GM21528 (cell line): ENCODE results near the gene CPSF4.
"Not testable (repeated sequence)": the region's sequence is repeated elsewhere in the genome, so short reads cannot be mapped to it uniquely, and the experiment has no call there.

Experiments used
- ATAC-seq: cut with Tn5 transposase; IDR thresholded peaks from one replicate; pipeline ENCODE4 v1.9.1; 2021; ENCODE audit warnings: mild to moderate bottlenecking, moderate library complexity; ENCODE audit not compliant: unreplicated experiment, low FRiP score

Gene CPSF4

DNA sequence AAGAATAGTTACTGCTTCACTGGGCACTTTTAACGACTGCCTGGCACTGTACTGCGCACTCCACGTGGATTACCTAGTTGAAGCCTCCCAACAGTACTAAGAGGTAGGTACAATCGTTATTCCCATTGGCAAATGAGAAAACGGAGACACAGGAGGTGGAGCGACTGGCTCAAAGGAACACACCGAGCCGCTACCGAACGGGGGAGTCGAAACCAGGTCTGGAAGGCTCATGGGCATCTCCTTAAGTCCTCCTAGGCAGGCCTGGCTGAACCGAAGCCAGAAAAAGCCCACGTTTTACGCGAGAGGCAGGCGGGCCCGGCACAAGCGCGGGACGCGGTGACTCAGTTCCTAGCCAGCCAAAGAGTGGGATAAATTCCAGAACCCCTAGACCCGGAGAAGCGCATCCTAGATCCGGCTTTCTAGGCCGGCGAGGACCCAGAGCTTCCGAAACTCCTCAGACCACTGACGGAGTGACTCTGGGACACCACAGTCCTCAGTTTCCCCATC lies 30.8 kb upstream of the CPSF4 start:
- peak; percentile 6 for ATAC-seq

DNA sequence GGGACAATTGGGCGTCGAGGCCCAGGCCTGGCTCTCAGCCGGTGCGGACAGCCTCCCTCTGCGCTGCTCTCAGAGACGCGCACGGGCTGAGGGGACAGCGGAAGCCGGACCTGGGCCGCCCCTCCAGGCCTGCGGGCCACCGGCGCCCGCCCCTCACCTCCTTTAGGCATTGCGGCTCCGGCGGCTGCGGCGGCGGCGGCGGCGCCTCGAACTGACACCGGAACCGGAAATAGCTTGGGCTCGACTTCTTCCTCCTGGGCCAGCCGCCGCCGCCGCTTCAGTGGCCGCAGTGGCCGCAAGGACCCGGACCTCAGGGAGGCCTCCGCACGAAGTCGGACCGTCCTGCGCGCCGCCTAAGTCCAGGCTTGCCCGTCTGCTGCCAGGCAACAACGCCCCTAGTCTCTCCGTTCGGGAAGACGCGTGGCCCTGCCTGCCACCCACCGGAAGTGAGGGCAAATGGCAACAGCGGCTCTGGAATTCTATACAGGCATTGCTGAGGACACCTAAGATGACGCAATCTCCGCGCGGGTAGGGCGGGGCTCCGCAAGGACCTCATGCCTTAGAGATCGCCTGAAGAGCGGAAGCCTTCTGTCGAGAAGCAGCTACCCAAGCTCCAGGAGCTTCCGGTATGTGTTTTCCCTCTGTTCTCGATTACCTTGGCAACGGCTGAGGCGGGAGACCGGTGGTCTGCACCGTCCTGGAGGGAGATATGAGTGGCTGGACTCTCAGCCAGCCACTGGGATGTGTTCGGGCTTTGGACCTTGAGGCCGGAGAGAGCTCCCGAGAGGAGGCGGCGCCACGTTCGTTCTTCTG lies 30.2 kb upstream of the CPSF4 start, which contains the start of the genes BUD31 and PDAP1:
TSS of gene BUD31 (plus strand) at position 591 of the 813 bp plus-strand sequence. CDS start 2,124 bp downstream, outside the sequence.
TSS of gene PDAP1 (minus strand) at position 219 of the 813 bp plus-strand sequence. CDS start at position 170, 49 bp downstream.
- ATAC-seq = peak; percentile 76

DNA sequence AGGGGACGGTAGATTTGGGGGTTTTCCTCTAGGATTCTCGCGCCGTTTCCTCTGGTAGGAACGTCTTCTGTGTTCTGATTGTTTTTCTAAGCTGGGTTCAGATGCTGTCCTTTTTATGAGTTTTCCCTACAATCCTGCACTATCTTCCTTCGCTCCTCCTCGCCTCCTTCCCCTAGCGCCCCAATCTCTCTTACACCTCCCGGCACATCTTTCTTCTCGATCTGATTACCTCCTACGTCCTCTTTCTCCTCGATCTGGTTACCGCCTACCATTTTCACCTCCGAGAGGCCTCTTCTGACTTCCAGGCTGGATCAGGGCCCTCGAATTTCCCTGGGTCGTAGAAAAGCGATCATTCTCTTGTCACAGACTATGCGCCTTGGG lies 29.6 kb upstream of the CPSF4 start:
- peak; percentile 17 for ATAC-seq

DNA sequence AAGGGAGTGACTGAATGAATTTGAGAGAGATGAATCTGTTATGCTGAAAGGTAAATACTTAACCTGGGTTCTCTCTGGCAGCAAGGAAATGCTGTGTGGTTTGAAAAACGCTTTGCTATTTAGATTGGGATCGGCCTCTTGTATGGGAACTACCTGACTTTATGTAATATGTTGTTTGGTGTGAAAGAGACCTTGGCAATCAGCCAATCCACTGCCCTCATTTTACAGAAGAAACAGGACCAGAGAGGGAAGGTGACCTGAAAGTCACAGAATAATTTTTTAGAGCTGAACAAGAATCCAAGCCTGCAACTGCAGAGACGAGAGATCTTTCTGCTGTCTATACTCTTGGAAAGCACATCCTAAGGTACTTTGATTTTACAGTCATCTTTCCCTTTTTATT lies 28.9 kb upstream of the CPSF4 start:
- ATAC-seq = no peak

DNA sequence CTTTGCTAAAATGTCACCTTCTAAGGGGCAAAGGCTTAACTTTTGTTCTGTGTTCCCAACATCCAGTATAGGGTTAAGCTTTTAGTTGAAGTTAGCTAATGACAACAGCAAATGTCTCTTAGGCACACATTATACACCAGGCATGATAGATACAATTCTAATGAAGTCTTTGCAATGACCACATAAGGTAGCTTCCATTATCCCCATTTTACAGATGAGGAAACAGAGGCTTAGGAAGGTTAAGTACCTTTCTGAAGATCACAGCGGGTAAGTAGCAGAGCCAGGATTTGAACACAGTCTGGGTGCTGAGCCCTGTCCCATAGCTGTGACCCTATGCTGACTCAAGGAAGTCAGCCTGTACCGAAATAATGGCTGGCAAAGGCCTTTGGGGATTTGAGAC lies 28.1 kb upstream of the CPSF4 start:
- no peak for ATAC-seq

DNA sequence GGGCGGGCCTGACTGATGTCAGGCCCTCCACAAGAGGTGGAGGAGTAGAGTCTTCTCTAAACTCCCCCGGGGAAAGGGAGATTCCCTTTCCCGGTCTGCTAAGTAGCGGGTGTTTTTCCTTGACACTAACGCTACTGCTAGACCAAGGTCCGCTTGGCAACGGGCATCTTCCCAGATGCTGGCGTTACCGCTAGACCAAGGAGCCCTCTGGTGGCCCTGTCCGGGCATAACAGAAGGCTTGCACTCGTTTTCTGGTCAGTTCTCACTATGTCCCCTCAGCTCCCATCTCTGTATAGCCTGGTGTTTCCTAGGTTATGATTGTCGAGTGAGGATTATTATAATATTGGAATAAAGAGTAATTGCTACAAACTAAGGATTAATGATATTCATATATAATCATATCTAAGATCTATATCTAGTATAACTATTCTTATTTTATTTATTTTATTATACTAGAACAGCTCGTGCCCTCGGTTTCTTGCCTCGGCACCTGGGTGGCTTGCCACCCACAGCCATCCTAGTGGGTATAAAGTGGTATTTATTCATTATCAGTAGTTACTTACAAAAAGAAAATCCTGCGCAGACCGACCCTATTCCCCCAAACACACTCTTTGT lies 23.1 kb upstream of the CPSF4 start:
- not testable (repeated sequence) for ATAC-seq

DNA sequence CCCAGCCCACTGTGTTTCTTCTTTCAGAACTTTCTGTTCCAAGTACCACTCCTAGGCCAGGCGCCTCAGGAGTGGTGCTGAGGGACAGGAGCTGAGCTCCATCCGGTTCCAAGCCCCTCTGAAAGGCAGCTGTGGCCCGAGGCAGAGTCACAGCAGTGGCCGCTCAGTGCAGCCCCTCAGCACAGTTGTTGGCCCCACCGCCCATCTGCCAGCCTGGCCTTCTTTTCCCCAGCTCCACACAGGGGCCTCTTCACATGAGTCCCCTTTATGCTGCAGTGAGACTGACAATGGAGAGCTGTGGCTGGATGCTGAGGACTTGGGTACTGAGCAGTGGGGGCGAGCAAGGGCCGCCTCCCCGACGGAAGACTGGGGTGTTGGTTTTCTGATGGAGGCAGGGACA lies 20.5 kb upstream of the CPSF4 start:
- no peak for ATAC-seq

DNA sequence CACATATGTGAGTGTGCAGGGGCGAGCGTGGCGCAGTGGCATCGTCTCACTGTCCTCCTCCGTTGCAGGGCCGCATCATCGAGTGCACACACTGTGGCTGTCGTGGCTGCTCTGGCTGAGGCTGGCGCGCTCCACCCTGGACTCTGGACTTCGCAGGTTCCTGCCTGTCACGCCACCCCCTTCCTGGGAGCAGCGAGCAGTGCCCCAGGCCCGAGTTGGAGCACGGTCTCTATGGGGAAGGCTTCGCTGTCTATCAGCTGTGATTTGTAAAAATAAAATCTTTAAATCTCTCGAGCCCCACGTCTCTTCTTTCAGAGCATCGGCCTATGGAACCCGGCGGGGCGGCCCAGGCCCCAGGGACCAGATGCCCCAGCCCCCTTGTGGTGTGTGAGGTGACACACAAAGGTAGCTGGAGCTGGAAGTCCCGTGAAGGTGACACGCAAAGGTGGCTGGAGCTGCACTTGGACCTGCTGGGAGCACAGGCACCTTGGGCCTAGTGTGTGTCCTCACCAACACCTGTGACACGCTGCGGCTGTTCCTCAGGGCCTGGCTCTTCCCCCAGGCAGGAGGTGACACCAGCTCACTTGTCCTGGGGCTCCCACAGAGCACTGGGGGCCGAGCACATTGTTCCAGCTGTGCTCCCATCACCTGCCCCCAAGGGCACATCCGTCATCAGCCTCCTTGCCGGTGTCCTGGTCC lies 19.3 kb upstream of the CPSF4 start:
- ATAC-seq = no peak

DNA sequence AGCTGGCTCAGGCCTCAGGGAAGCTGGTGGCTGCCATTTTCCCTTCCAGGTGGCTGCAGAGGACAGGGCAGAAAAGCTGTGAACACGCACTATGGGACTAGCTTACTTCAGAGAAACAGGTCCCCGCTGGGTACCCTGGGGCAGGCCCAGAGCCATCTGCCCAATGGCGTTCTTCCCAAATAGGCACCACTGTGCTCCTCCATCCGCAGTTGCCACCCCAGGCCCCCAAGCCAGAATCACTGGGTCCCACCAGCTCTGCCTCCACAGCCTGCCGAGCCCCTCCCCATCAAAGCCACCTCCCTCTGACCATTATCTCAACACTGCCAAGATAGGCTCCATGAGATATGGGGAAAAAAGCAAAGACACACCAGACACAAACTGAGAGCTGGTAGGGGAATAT lies 18.5 kb upstream of the CPSF4 start:
- ATAC-seq = no peak

DNA sequence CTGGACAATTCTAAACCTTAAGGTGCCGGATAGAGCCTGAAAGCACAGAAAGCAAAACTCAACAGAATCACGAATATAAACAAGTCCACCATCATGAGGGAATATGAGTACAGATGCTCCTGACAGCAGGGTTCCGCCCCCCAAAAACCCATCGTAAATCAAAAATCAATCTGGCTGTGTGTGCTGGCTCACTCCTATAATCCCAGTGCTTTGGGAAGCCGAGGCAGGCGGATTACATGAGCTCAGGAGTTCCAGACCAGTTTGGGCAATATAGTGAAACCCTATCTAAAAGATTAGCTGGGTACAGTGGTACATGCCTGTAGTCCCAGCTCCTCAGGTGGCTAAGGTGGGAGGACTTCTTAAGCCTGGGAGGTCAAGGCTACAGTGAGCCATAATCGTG lies 17.8 kb upstream of the CPSF4 start:
- no peak for ATAC-seq

DNA sequence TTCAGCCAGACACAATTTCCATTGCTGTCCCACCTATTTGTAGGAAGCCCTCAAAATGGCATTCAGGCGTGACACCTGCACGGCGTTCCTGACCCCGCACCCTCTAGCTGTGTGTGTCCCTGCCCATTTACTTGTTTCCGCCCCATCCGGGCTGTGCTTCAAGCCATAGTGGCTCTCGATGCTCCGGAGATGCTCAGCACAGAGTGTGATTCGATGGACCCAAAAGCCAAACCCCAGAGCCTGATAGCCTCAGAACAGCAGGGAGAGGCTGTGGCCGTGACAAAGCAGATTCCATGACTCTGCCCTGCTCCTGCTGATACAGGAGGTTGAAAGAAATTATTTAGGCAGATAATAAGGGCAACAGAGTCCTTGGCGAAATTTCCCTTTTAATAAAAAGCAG lies 16.6 kb upstream of the CPSF4 start:
- no peak for ATAC-seq

DNA sequence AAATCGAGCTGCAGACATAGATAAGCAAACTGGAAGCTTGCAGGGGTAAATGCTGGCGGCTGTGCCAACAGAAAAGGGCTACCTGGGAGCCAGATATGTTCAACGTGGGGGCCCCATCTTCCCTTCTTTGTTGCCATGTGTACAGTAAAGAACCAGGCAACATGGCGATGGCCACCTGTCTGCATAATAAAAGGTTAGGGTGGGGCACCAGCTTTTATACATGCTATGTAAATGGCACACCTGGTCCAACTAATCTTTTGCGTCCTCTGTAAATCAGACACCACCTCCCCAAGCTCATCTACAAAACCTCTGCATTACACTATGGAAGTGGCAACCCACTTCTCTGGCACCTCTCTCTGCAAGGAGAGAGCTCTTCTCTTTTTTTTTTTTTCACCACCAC lies 16.1 kb upstream of the CPSF4 start:
- ATAC-seq = no peak

DNA sequence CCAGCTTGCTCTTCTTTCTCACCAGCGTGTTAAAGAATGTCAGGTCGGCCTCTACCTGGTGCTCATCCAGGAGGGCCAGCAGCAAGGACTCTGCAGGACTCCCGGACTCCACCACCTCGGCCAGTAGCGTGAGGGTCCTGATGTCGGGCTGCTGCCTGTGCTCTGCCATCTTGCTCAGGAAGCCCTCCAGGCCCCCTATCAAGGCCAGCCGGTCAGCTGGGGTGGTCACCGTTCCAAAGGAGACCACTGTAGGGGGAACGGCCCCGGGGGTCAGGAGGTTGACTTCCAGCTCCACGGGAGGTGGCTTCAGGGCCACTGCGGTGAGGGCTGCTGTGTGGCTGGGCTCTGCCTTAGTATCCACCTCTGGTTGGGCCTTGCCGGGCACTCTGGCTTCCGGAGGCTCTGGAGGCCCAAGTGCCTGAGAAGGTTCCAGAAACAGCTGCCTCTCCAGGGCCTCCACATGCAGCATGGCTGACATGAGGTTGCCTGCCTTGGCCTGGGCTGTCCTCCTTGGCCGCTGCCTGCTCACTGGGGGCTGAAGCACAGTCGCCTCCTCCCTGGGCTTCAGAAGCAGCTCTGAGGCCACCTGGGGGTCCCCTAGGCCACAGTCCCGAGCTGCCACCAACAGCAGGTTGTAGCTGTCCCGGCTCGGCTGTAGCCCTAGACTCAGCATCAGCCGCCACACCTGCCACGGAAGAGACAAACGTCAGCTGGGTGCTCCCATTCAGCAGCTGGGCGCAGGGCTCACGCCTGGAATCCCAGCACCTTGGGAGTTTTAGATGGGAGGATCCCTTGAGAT lies 13.6 kb upstream of the CPSF4 start:
- ATAC-seq = no peak

DNA sequence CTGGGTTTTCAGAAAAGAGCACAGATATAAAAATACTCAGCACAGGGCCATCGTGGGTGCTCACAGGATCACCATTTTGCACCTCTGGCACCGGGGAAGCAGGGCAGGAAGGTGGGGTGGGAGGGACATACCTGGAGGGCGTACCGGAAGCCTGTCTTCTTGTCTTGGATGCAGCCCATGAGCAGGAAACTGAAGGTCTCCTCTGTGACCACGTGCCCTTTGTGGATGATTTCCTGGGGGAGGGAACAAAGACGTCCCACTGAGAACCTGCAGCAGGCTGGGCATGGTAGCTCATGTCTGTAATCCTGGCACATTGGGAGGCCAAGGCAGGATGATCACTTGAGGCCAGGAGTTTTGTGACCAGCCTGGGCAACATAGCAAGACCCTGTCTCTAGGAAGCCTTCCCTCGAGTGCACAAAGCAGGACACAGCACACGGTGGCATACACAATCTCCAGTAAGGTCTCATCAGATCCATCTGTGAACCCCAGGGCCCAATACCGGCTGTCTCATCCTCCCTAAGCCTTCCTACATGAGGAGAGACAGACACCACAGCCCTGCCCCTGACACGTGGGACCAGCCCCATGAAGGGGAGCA lies 9.7 kb upstream of the CPSF4 start:
- no peak for ATAC-seq

DNA sequence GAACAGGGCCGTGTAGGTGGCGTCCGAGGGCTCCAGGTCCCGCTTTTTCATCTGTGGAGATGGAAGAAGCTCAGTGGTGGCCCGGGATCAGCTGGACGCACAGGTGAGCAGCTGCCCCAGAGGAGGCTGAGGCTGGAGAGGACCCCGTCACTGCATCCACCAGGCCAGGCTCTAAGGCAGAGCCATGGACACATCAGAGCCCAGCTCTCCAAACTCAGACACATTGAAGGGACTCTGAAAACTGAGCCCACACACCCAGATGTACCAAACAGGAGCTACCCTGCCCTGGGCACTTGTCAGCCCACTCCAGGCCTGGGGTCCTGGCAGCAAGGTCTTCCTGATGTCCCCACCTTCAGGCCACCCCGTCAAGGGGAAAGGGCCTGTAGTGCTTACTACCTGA lies 9.0 kb upstream of the CPSF4 start:
- no peak for ATAC-seq

DNA sequence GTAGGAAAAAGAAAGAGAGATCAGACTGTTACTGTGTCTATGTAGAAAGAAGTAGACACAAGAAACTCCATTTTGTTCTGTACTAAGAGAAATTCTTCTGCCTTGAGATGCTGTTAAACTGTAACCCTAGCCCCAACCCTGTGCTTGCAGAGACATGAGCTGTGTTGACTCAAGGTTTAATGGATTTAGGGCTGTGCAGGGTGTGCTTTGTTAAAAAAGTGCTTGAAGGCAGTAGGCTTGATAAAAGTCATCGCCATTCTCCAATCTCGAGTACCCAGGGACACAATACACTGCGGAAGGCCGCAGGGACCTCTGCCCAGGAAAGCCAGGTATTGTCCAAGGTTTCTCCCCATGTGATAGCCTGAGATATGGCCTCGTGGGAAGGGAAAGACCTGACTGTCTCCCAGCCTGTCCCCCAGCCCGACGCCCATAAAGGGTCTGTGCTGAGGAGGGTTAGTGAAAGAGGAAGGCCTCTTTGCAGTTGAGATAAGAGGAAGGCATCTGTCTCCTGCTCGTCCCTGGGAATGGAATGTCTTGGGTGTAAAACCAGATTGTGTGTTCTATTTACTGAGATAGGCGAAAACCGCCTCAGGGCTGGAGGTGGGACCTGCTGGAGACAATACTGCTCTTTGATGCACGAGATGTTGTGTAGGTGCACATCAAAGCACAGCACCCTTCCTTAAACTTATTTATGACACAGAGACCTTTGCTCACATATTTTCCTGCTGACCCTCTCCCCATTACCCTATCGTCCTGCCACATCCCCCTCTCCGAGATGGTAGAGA lies 6.8 kb upstream of the CPSF4 start:
- ATAC-seq = not testable (repeated sequence)

DNA sequence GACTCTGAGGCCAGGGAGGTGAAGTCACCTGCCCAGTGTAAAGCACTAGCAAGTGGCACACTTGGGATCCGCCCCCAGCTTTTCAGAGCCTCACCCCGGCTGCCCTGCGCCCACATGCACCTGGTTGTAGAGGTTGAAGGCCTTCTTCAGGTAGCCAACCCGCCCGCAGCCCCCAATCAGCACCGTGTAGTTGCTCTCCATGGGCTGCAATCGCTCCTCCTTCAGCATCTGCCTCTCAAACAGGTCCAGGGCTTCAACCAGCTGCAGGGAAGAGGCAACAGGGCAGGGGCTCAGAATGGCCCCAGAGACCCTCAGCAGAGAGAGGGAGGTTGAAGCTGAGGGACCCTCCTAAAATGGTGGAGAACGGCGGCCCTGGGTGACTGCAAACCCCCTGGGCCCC lies 5.6 kb upstream of the CPSF4 start:
- no peak for ATAC-seq

DNA sequence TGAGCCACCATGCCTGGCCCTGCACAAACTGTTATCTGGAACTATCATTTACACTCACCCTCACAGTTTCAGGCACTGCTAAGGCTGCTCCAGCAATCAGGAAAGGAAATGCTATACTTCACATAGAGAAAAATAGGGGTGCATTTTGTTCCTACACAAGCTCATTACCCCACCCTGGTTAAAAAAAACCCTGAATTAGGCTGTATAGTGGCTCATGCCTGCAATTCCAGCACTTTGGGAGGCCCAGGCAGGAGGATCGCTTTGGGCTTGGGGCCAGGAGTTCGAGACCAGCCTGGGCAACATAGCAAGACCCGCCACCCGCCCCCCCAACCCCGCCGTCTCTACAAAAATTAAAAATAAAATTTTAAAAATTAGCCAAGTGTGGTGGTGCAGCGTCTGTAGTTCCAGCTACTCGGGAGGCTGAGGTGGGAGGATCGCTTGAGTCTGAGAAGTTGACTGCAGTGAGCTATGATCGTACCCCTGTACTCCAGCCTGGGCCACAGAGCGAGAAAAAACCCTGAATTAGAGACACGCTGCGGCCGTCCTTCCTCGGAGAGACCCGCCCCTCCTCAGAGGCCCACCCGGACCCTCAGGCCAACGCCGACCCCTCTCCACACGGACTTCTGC lies 684 bp upstream of the CPSF4 start:
- ATAC-seq = no peak

DNA sequence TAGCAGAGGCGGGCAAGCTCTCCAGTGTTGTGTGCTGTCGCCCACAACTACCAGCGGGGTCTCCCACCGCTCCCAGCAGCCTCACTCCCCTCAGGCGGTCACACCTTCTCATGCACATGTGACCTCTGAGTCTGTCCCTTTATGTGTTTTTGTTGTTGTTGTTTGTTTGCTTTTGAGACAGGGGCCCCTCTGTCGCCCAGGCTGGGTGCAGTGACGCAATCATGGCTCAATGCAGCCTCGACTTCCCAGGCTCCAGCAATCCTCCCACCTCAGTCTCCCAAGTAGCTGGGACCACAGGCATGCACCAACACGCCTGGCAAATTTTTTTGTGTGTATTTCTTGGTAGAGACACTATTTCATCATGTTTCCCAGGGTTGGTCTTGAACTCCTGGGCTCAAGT lies 1.5 kb downstream of the CPSF4 start:
- no peak for ATAC-seq
